Motor neuron (in vitro differentiated cells): ENCODE measurements around the gene NOM1. TPM values are rescaled to one million over a fixed set of nuclear protein-coding genes. Genes with fewer than 3 reads are reported as not detected.
A peak's percentile ranks its signal among the peaks of the same experiment; 100 is the strongest.
"Not testable (repeated sequence)": the region's sequence is repeated elsewhere in the genome, so short reads cannot be mapped to it uniquely, and the experiment has no call there.

ENCODE experiments used
- ATAC-seq, 8 experiments: fragments of 200-7000 bp; cut with Tn5 transposase; replicated peaks in 6 of 8; 2 replicates each; pipeline ENCODE4 v1.8.0; 2021; ENCODE audit warnings: mild to moderate bottlenecking in 8 of 8, moderate library complexity in 8 of 8
- H3K27ac ChIP-seq, 2 donors: fragments of 250-450 bp; sonication (Bioruptor Pico); 2 replicates each; pipeline ENCODE4 v1.9.0; 2021; ENCODE audit warnings: antibody characterized with exemption in 2 of 2, mild to moderate bottlenecking in 2 of 2, moderate library complexity in 1 of 2
- H3K4me1 ChIP-seq, 2 donors: fragments of 250-450 bp; sonication (Bioruptor Pico); replicated peaks in 1 of 2; 2 replicates each; pipeline ENCODE4 v1.6.1; 2021; ENCODE audit warnings: antibody characterized with exemption in 2 of 2, mild to moderate bottlenecking in 2 of 2, moderate library complexity in 1 of 2
- H3K4me3 ChIP-seq, 5 donors: fragments of 250-450 bp; sonication (Bioruptor Pico); 2 replicates each; pipeline ENCODE4 v1.9.0; 2021; ENCODE audit warnings: antibody characterized with exemption in 5 of 5, mild to moderate bottlenecking in 5 of 5, moderate library complexity in 4 of 5
- WGBS, 10 experiments: fragments of 450-650 bp; shearing (Covaris generic); methylation state at CpG; one replicate each; pipeline ENCODE4 v1.0.0; 2022; 5-methylcytosine and 5-hydroxymethylcytosine counted together
- in situ Hi-C, 9 experiments: fragments of 400-800 bp; cut with MboI; loops; one replicate each; pipeline ENCODE4 v1.15.0; 2021; ENCODE audit warnings: low sequenced_read_pairs in 9 of 9, low pct_unique_long_range_greater_than_20kb in 2 of 9; ENCODE audit not compliant: unreplicated experiment in 9 of 9
- total RNA-seq, 8 experiments: library from RNA; unstranded; fragments of 300-600 nt; gene quantifications; 2 replicates each; pipeline versions ENCODE4 v1.2.3 to v1.2.4, GENCODE V29; 2022

The NOM1 gene
- total RNA-seq, 8 experiments from 2014 or later = 7.2 to 44.4 (median 9.5) TPM

DNA sequence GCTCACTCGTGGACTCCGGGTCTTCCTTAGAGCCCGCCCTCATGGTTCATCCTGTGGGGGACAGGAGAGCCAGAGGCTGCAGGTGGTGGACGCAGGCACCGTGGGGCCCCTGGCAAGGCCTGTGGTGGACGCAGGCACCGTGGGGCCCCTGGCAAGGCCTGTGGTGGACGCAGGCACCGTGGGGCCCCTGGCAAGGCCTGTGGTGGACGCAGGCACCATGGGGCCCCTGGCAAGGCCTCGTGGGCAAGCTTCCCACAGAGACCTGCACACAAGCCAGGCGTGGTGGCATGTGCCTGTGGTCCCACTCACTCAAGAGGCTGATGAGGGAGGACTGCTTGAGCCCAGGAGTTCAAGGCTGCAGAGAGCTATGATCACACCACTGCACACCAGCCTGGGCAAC lies 23.7 kb upstream of the NOM1 start:
- WGBS, 10 experiments = 37 to 70% (median 53%) methylated on average over 2 to 7 of the region's 12 CpGs; no CpG with 5 or more reads in 6 of the 10 experiments
- ATAC-seq, H3K4me1 ChIP-seq, H3K4me3 ChIP-seq, in situ Hi-C loops, H3K27ac ChIP-seq: not testable (repeated sequence)

DNA sequence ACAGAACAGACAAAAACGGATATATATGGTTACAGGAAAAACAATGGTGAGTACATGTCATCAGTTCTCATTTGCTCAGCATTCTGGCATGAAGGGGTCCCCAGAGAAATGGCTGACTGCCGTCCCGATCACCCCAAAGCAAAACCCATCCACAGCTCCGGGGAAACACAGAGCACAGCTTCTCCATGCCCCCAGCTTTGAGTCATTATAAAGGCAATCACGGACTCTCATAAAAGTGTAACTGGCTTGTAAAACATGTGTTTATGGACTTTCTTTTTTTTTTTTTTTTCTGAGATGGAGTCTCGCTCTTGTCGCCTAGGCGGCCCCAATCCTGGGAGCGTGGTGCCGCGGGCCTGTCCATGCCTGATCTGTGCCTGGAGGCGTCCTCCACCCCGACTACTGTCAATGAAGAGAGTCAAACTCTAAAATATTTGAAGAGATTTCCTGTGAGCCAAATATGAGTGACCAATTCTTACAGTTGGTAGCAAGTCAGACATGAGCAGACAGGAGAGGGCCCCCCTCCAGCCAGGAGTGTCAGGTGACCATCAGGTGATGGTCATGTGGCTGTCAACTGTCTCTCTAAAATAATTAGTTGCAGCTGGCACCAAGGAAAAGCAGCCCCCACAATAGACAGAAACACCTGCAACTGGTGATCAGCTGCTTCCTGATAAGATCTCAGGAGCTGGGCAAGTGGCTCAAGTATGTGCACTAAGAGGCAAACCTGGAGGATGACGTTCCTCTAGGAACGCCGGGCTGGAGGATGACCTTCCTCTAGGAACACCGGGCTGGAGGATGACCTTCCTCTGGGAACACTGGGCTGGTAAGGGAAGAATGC lies 21.7 kb upstream of the NOM1 start:
- in situ Hi-C loops = no loop called here
- Histone ChIP-seq H3K4me3 (no peak overlapping the region), H3K4me1 (peaks cover 0 to 6% of the 10 kb centered on the region in 2 donors), H3K27ac (no peak overlapping the region)
- WGBS, 10 experiments = 4 to 89% (median 51%) methylated on average over 4 to 14 of the region's 17 CpGs; no CpG with 5 or more reads in 2 of the 10 experiments
- no peak for ATAC-seq

DNA sequence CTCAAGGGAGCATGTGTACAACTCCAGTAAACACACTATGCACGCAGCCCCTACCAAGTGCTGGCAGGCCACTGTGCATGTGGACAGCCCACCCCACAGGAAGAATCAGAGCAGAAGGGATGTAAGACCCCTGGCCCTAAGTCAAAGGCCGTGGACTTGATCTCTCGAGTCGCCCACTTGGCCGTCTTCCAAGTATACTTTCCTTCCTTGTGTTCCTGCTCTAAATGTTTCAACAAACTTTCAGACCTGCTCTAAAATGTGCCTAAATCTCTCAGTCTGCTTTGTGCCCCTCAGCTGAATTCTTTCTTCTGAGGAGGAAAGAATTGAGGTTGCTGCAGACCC lies 21.1 kb upstream of the NOM1 start:
- in situ Hi-C loops = no loop called here
- WGBS, 10 experiments = 20 to 100% (median 72%) methylated on average over 1 to 5 of the region's 5 CpGs; no CpG with 5 or more reads in 3 of the 10 experiments
- no peak overlapping the region for H3K4me3 ChIP-seq
- ATAC-seq = no peak
- H3K27ac ChIP-seq = no peak overlapping the region
- peaks cover 0 to 6% of the 10 kb centered on the region in 2 donors for H3K4me1 ChIP-seq

DNA sequence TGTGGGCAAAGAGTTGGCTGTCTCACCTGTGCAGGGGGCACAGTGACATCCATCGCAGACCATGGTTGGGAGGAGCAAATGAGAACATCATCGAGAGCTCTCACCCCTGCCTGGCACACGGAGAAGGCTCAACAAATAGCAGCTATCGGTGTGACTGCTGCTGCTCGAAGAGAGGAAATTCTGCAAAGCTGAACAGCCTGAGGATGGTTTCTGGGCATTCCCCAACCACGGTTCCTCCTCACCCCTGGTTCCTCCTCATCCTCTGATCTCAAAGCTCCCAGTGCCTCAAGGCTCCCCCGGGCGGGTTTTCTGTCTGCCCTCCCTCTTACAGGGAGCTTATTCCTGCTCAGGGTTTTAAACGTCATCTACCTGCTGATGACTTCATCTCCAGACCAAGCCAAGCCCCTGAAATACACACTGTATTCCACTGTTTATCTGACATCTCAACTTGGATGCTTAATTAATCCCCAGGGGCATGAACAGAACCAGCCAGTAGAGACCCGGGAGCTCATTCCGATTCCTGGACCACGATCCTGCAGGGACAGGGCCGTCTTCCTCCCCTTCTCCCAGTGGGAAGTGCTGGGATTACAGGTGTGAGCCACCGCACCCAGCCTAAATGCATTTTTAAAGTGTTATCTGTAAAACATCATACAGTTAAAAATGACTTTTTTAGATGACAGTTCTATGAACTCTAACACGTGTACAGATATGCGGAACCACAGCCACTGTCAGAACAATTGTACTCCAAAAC lies 19.5 kb upstream of the NOM1 start:
- Histone ChIP-seq H3K4me1 (peaks cover 0 to 6% of the 10 kb centered on the region in 2 donors), H3K27ac (no peak overlapping the region), H3K4me3 (no peak overlapping the region)
- 28 to 80% (median 57%) methylated on average over 1 to 10 of the region's 16 CpGs; no CpG with 5 or more reads in 3 of the 10 experiments for WGBS, 10 experiments
- in situ Hi-C loops = no loop called here
- no peak for ATAC-seq

DNA sequence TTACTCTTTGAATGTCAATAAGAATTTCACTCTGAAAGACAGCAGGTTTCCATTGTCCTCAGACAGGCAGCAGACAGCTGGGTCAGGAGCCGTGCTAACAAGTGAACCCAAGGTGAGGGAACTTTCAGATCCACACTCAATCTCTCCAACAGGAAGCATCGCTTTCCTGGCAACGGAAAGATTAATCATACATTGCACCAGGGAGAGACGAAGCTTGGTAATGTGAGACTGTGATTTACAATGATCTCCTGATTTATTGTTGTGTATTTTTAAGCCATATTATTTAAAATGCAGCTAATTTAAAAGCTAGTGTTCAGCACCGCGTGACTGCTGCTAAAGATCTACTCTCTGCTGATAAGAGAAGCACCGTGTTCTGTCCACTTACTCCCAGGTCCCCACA lies 17.5 kb upstream of the NOM1 start:
- Histone ChIP-seq H3K27ac (no peak overlapping the region), H3K4me1 (peaks cover 0 to 6% of the 10 kb centered on the region in 2 donors), H3K4me3 (no peak overlapping the region)
- ATAC-seq = peak in 6 of 8 experiments; percentile 38 to 56 (median 46)
- in situ Hi-C loops = no loop called here
- 10 to 65% (median 45%) methylated on average over 4 to 6 of the region's 7 CpGs for WGBS, 10 experiments

DNA sequence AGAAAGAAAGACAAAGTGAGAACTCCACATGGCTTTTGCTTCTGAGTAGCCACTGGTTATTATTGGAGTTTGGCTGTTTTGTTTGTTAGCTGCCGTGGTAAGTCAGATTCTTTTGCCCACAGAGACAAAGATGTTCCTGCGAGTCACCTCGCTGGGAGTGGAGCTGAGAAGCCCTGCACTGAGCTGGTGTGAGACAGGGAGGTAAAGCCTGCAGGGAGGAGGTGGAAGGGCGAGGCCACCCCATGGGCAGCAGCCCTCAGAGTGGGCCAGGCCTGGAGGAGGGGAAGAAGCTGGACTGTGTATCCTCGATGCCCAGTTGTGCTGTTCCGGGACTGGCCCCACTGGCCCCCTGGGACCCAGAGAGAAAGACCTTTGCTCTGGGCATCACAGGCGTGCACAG lies 14.3 kb upstream of the NOM1 start:
- Histone ChIP-seq H3K4me1 (no peaks in the 10 kb centered on the region), H3K4me3 (no peak overlapping the region), H3K27ac (no peak overlapping the region)
- WGBS, 10 experiments = 65 to 90% (median 83%) methylated on average over 1 to 6 of the region's 7 CpGs; no CpG with 5 or more reads in 6 of the 10 experiments
- ATAC-seq = no peak
- in situ Hi-C loops = no loop called here

DNA sequence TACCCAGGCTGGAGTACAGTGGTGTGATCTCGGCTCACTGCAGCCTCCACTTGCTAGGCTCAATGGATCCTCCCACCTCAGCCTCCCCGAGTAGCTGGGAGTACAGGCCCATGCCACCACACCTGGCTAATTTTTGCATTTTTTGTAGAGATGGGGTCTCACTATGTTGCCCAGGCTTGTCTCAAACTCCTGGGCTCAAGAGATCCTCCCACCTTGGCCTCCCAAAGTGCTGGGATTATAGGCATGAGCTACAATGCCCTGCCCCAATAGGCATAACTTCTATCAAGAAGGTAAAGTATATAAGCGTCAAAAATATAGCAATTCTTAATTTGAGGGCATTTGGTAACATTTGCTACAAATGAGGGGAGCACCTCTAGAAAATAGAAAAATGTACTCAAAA lies 12.7 kb upstream of the NOM1 start:
- in situ Hi-C loops = not testable (repeated sequence)

DNA sequence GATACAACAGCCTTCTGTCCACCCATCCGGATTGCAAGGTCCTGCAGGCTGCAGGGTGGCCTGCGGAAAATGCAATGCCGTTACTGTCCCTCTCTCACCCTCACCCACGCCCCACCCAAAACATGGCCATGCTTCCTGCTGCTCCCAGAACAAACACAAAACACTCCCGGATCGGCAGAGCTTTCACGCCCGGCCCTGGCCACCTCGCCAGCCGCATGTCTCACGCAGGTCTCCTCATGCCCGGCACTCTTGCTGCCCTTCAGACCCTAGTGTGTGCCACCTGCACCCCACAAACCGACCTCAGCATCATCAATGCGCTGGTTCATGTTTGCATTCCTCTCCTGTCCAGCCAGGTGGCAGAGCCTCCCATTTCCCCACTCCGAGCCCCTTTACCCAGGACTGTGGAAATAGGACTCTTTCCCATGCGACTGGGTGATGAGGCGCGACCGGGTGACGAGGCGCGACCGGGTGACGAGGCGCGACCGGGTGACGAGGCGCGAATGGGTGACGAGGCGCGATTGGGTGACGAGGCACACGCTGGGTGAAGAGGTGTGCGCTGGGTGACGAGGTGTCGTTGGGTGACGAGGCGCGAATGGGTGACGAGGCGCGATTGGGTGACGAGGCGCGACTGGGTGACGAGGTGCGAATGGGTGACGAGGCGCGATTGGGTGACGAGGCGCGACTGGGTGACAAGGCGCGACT lies 8.9 kb upstream of the NOM1 start:
- Histone ChIP-seq H3K27ac (no peak overlapping the region), H3K4me1 (no peaks in the 10 kb centered on the region), H3K4me3 (no peak overlapping the region)
- 80 to 100% (median 91%) methylated on average over 1 to 9 of the region's 57 CpGs; no CpG with 5 or more reads in 4 of the 10 experiments for WGBS, 10 experiments
- no peak for ATAC-seq
- in situ Hi-C loops = no loop called here

More for the DNA sequence above, 12.7 kb upstream of the NOM1 start:
- not testable (repeated sequence) for ATAC-seq, H3K4me3 ChIP-seq, H3K4me1 ChIP-seq, H3K27ac ChIP-seq
- WGBS, 10 experiments = 17 to 100% (median 83%) methylated on average over 1 to 3 of the region's 3 CpGs; no CpG with 5 or more reads in 3 of the 10 experiments

DNA sequence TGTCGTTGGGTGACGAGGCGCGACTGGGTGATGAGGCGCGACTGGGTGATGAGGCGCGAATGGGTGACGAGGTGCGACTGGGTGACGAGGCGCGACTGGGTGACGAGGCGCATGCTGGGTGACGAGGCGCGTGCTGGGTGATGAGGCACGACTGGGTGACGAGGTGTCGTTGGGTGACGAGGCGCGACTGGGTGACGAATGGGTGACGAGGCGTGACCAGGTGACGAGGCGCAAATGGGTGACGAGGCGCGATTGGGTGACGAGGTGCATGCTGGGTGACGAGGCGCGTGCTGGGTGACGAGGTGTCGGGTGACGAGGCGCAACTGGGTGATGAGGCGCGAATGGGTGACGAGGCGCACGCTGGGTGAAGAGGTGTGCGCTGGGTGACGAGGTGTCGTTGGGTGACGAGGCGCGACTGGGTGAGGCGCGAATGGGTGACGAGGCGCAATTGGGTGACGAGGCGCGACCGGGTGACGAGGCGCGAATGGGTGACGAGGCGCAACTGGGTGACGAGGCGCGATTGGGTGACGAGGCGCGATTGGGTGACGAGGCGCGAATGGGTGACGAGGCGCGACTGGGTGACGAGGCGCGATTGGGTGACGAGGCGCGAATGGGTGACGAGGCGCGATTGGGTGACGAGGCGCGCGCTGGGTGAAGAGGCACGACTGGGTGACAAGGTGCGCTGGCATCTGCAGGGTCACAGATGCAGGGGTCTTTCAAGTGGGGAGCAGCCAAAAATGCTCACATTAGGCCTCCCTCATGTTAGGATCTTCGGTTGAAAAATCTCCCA lies 7.9 kb upstream of the NOM1 start:
- in situ Hi-C loops = no loop called here
- ATAC-seq = no peak
- Histone ChIP-seq H3K27ac (no peak overlapping the region), H3K4me1 (no peaks in the 10 kb centered on the region), H3K4me3 (no peak overlapping the region)
- 90 to 100% (median 100%) methylated on average over 1 to 14 of the region's 92 CpGs; no CpG with 5 or more reads in 5 of the 10 experiments for WGBS, 10 experiments

DNA sequence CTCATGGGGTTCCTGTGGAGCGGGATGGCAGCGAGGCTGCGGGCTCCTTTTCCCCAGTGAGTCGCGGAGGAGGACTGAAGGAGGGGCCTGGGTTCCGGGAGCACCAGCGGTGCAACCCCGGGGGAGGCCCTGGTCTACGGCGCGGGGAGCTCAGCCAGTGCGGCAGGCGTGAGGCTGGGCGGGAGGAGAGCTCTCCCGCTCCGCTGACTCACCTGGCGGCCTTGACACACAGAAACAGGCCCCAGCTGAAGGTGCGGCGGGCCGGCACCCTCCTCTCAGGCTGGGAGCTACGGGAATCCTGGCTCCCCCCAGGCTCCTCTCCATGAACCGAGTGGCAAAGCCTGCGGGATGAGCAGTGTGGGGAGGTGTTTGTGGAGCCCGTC lies 6.8 kb upstream of the NOM1 start:
- in situ Hi-C loops = no loop called here
- no peak for ATAC-seq
- Histone ChIP-seq H3K4me3 (no peak overlapping the region), H3K27ac (no peak overlapping the region), H3K4me1 (no peaks in the 10 kb centered on the region)
- 70 to 91% (median 82%) methylated on average over 1 to 11 of the region's 24 CpGs; no CpG with 5 or more reads in 5 of the 10 experiments for WGBS, 10 experiments

DNA sequence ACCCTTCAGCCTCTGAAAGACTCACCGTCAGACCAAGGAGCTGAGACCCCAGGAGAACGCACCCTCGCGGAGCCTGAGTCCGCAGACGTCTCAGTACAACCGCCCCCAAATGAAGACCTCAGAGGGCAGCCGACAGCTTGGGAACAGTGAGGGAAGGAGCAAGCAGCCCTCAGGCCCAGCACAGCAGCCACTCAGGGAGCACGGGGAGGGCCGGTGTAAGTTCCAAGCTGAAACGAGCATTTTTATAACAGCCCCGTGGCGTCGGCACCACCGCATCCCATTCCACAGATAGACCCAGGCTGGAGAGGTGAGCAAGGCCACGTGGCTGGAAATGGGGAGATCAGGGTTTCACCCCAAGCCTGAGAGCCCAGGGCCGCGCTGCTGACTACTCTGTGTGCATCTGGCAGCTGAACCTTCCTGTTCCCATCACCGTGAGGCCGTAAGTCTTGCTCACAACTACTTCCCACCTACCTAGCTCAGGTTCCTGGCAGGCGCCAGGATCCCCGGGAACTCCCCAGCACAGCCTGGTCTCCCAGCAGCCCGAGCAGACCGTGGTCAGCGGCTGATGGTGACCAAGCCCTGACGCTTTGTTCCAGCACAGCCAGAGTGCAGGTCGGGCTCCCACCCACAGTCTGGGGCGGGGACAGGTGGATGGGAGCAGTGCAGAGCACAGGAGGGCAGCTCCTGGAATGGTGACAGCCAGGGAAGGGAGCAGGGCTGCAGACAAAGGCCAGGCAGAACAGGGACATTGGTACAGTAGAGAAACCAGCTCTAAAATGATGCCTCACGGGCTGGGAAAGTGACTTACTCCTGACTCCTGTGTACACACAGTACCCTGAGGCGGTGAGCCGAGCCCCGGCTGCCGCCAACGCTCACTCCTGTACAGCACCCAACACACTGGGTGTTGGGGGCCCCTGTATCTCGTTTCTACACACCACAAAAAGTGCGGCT lies 6.1 kb upstream of the NOM1 start:
- ATAC-seq = peak in 4 of 8 experiments; percentile 19 to 64 (median 59)
- WGBS, 10 experiments = 17 to 90% (median 63%) methylated on average over 5 to 8 of the region's 36 CpGs; no CpG with 5 or more reads in 5 of the 10 experiments
- Histone ChIP-seq H3K4me1 (no peaks in the 10 kb centered on the region), H3K4me3 (no peak overlapping the region), H3K27ac (no peak overlapping the region)
- in situ Hi-C loops = no loop called here
